HCT116 (cell line): Measurements from ENCODE around the gene FIZ1. TPM values are rescaled to one million over a fixed set of nuclear protein-coding genes. Genes with fewer than 3 reads are reported as not detected.

Source experiments
- ATAC-seq: fragments of 200-7000 bp; cut with Tn5 transposase; 2 replicates; pipeline ENCODE4 v1.9.1; 2020; ENCODE audit warnings: mild to moderate bottlenecking, moderate library complexity
- BruUV-seq: library from RNA; stranded (reverse); fragments of 400-500 nt; replicated peaks from 2 replicates; lab custom pipeline; 2021; lab: Mats Ljungman, UMichigan
- CTCF ChIA-PET: fragments of 300-600 bp; sonication (Branson Sonifier 250); formaldehyde crosslinking; loops from one replicate; lab custom pipeline; 2021; ENCODE audit warnings: antibody characterized with exemption; lab: Charles Lee
- POLR2A ChIA-PET: fragments of 300-600, 350-600 bp; sonication (Branson Sonifier 250); formaldehyde crosslinking; loops from one replicate; lab custom pipeline; 2021; ENCODE audit warnings: antibody characterized with exemption; lab: Charles Lee
- RAD21 ChIA-PET, 2 experiments: fragments of 300-600 bp; sonication (Branson Sonifier 250); formaldehyde crosslinking; loops; one replicate each; lab custom pipeline; 2023; ENCODE audit warnings: low total read pairs in 2 of 2; ENCODE audit not compliant: uncharacterized antibody in 2 of 2, unreplicated experiment in 2 of 2, low non-redundant PET in 1 of 2; lab: Charles Lee
- DNase-seq: peaks from one replicate; pipeline ENCODE4 v3.0.0-alpha.2; 2010; ENCODE audit warnings: low read depth, low spot score
- H2AFZ ChIP-seq: fragments of 200-600 bp; shearing (Covaris generic), sonication (generic); 2 replicates; pipeline ENCODE4 v1.6.1; 2017; ENCODE audit warnings: low read depth, mixed run types, mixed read lengths, antibody characterized with exemption, low read length; ENCODE audit not compliant: poor library complexity, severe bottlenecking
- H3K27ac ChIP-seq: 2 replicates; pipeline ENCODE4 v1.5.1; 2012; ENCODE audit warnings: low read depth, low read length
- H3K27me3 ChIP-seq: fragments of 200-600 bp; sonication (generic); 2 replicates; pipeline ENCODE4 v1.6.1; 2016; ENCODE audit warnings: mixed run types, low read length, mixed read lengths; ENCODE audit not compliant: insufficient read depth
- H3K36me3 ChIP-seq, 2 experiments: fragments of 200-500 bp in 1 of 2; fragments of 200-600 bp in 1 of 2; sonication (Bioruptor generic) in 1 of 2; sonication (generic) in 1 of 2; 2 replicates each; pipeline versions ENCODE4 v1.5.1 to v1.6.1; 2014 to 2016; ENCODE audit warnings: low read length in 2 of 2, inconsistent platforms in 1 of 2, mixed read lengths in 1 of 2, mixed run types in 1 of 2; ENCODE audit not compliant: insufficient read depth in 2 of 2, control insufficient read depth in 1 of 2
- H3K4me1 ChIP-seq, 2 experiments: fragments of 200-600 bp in 1 of 2; sonication (generic) in 1 of 2; 2 replicates each; pipeline versions ENCODE4 v1.5.1 to v1.6.1; 2012 to 2017; ENCODE audit warnings: low read length in 2 of 2, inconsistent platforms in 1 of 2, mild to moderate bottlenecking in 1 of 2, mixed read lengths in 1 of 2, mixed run types in 1 of 2, moderate library complexity in 1 of 2; ENCODE audit not compliant: insufficient read depth in 2 of 2, control insufficient read depth in 1 of 2
- H3K4me2 ChIP-seq: fragments of 200-600 bp; sonication (generic); 2 replicates; pipeline ENCODE4 v1.6.1; 2017; ENCODE audit warnings: mixed run types, low read length, mixed read lengths
- H3K4me3 ChIP-seq, 2 experiments: fragments of 200-600 bp in 1 of 2; sonication (generic) in 1 of 2; replicated peaks in 1 of 2; 2 replicates each; pipeline ENCODE4 v1.5.1; 2011 to 2016; ENCODE audit warnings: low read length in 2 of 2, control low read depth in 1 of 2, low read depth in 1 of 2, mild to moderate bottlenecking in 1 of 2, mixed read lengths in 1 of 2, mixed run types in 1 of 2
- H3K79me2 ChIP-seq: fragments of 200-600 bp; sonication (generic); 2 replicates; pipeline ENCODE4 v1.6.1; 2017; ENCODE audit warnings: mild to moderate bottlenecking, mixed run types, low read length, moderate library complexity, mixed read lengths; ENCODE audit not compliant: insufficient read depth
- H3K9ac ChIP-seq: fragments of 200-600 bp; sonication (generic); 2 replicates; pipeline ENCODE4 v1.6.1; 2016; ENCODE audit warnings: low read length, mixed read lengths
- H3K9me2 ChIP-seq: fragments of 200-600 bp; sonication (generic), shearing (Covaris generic); 2 replicates; pipeline ENCODE4 v1.6.1; 2017; ENCODE audit warnings: mixed run types, mild to moderate bottlenecking, moderate library complexity; ENCODE audit not compliant: insufficient read depth
- H3K9me3 ChIP-seq, 2 experiments: fragments of 200-500 bp in 1 of 2; fragments of 200-600 bp in 1 of 2; sonication (Bioruptor generic) in 1 of 2; sonication (generic) in 1 of 2; 2 replicates each; pipeline ENCODE4 v1.6.1; 2014 to 2017; ENCODE audit warnings: low read length in 2 of 2, mixed read lengths in 2 of 2, inconsistent platforms in 1 of 2, low read depth in 1 of 2, mild to moderate bottlenecking in 1 of 2, mixed run types in 1 of 2, moderate library complexity in 1 of 2; ENCODE audit not compliant: control insufficient read depth in 1 of 2, insufficient read depth in 1 of 2
- H4K20me1 ChIP-seq: fragments of 200-600 bp; sonication (generic), shearing (Covaris generic); 2 replicates; pipeline ENCODE4 v1.6.1; 2017; ENCODE audit warnings: mixed run types, mild to moderate bottlenecking, moderate library complexity; ENCODE audit not compliant: insufficient read depth
- CBX3 ChIP-seq: IDR thresholded peaks from 2 replicates; pipeline ENCODE4 v1.6.1; 2012; ENCODE audit warnings: low read depth
- CEBPB ChIP-seq: IDR thresholded peaks from 2 replicates; pipeline ENCODE4 v1.6.1; 2012; ENCODE audit warnings: low read depth
- EGR1 ChIP-seq: IDR thresholded peaks from 2 replicates; pipeline ENCODE4 v1.6.1; 2012; ENCODE audit warnings: low read depth
- ELF1 ChIP-seq: IDR thresholded peaks from 2 replicates; pipeline ENCODE4 v1.6.1; 2012; ENCODE audit warnings: low read depth, borderline replicate concordance
- EZH2 ChIP-seq: fragments of 200-600 bp; sonication (generic); IDR thresholded peaks from 2 replicates; pipeline ENCODE4 v1.6.1; 2017; ENCODE audit warnings: antibody characterized with exemption, mixed run types
- EZH2phosphoT487 ChIP-seq: fragments of 200-600 bp; IDR thresholded peaks from 2 replicates; pipeline ENCODE4 v1.6.1; 2018; ENCODE audit warnings: antibody characterized with exemption, borderline replicate concordance
- FOSL1 ChIP-seq: IDR thresholded peaks from 2 replicates; pipeline ENCODE4 v1.6.1; 2012; ENCODE audit warnings: low read depth
- JUND ChIP-seq: IDR thresholded peaks from 2 replicates; pipeline ENCODE4 v1.6.1; 2012
- POLR2A ChIP-seq: IDR thresholded peaks from 2 replicates; pipeline ENCODE4 v1.7.0; 2011; ENCODE audit warnings: borderline replicate concordance; ENCODE audit not compliant: insufficient read depth, insufficient read length; ENCODE audit errors: extremely low read depth
- RAD21 ChIP-seq: IDR thresholded peaks from 2 replicates; pipeline ENCODE4 v1.6.1; 2012; ENCODE audit warnings: low read depth, mild to moderate bottlenecking
- SIN3A ChIP-seq: IDR thresholded peaks from 2 replicates; pipeline ENCODE4 v1.6.1; 2012; ENCODE audit warnings: low read depth
- SRF ChIP-seq: IDR thresholded peaks from 2 replicates; pipeline ENCODE4 v1.6.1; 2012; ENCODE audit warnings: low read depth
- TCF7L2 ChIP-seq: IDR thresholded peaks from 2 replicates; pipeline ENCODE4 v1.7.0; 2011; ENCODE audit warnings: borderline replicate concordance, inconsistent platforms; ENCODE audit not compliant: insufficient read depth, insufficient read length; ENCODE audit errors: extremely low read depth
- YY1 ChIP-seq: IDR thresholded peaks from 2 replicates; pipeline ENCODE4 v1.6.1; 2011; ENCODE audit warnings: low read length, low read depth, moderate library complexity, mild to moderate bottlenecking; ENCODE audit not compliant: insufficient replicate concordance; ENCODE audit errors: extremely low read depth
- ZFX ChIP-seq: fragments of 450-650 bp; IDR thresholded peaks from 2 replicates; pipeline ENCODE4 v1.6.1; 2017
- intact Hi-C: fragments of 100-400 bp; cut with micrococcal nuclease; formaldehyde crosslinking; loops from 2 replicates; pipeline ENCODE4 v1.10.0; 2022
- total RNA-seq: library from RNA; stranded (reverse); gene quantifications from one replicate; pipeline ENCODE4 v1.2.1, GENCODE V29; 2021; ENCODE audit not compliant: unreplicated experiment
- TF ChIP-seq, protein P1 (sequence below): IDR thresholded peaks from 2 replicates; pipeline ENCODE4 v1.6.1; 2012
- TF ChIP-seq, protein P2 (sequence below): IDR thresholded peaks from 2 replicates; pipeline ENCODE4 v1.6.1; 2012; ENCODE audit warnings: low read depth
- TF ChIP-seq, protein P3 (sequence below): IDR thresholded peaks from 2 replicates; pipeline ENCODE4 v1.6.1; 2012
- TF ChIP-seq, protein P4 (sequence below), 3 experiments: fragments of 200-600 bp in 1 of 3; sonication (generic) in 1 of 3; IDR thresholded peaks in 2 of 3; conservative IDR thresholded peaks in 1 of 3; 2 replicates each; pipeline ENCODE4 v1.5.1; 2012 to 2017; ENCODE audit warnings: low read depth in 2 of 3, low read length in 2 of 3, antibody characterized with exemption in 1 of 3, borderline replicate concordance in 1 of 3, control low read depth in 1 of 3, mild to moderate bottlenecking in 1 of 3, mixed read lengths in 1 of 3, mixed run types in 1 of 3, moderate library complexity in 1 of 3; ENCODE audit not compliant: insufficient read depth in 1 of 3
- TF ChIP-seq, protein P5 (sequence below): IDR thresholded peaks from 2 replicates; pipeline ENCODE4 v1.6.1; 2011; ENCODE audit warnings: mild to moderate bottlenecking, low read length, moderate library complexity; ENCODE audit not compliant: insufficient replicate concordance; ENCODE audit errors: extremely low read depth

The FIZ1 gene
- total RNA-seq, 1 experiment from 2014 or later = 15.3 TPM

DNA sequence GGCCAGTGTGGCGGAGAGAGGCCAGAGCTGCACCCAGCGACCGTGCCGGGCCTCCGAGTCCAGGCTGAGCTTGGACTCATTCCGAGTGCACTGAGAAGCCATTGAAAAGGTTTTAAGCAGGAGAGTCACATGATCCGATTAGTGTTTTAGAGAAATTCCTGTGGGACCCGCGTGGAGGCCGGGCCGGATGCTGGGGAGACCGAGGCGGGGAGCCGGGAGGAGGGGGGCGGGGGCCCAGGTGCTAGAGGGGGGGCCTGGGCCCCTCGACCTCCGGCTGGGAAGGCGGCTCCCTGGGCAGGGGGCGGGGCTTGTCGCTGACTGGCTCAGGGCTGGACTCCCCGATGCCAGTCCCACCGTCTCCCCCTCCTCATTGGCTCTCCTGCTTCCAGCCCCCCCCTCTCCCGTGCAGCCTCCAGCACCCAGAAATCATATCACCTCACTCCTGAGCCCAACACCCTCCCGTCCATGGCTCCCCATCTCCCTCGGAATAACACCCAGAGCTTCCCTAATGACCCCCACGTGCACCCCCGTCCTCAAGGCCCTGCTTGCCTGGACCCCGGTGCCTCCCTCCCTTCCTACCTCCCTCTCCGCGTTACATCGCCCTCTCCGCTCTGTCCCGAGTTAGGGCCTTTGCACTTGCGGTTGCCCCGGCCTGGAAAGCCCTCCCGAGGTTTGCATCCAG is 13.5 kb downstream of the FIZ1 start:
- H3K9me2 ChIP-seq = no peaks in the 10 kb centered on the region
- H3K27ac ChIP-seq = no peak overlapping the region
- no peak overlapping the region for H2AFZ ChIP-seq
- RAD21 ChIA-PET = no interaction called here
- TF ChIP-seq FOSL1 (no peak), EGR1 (no peak), ZFX (no peak), EZH2phosphoT487 (no peak), YY1 (no peak), SRF (no peak), CEBPB (no peak), RAD21 (no peak), TCF7L2 (no peak), CBX3 (no peak), JUND (no peak), POLR2A (no peak), SIN3A (no peak), ELF1 (no peak), EZH2 (no peak)
- TF ChIP-seq, protein P1, sequence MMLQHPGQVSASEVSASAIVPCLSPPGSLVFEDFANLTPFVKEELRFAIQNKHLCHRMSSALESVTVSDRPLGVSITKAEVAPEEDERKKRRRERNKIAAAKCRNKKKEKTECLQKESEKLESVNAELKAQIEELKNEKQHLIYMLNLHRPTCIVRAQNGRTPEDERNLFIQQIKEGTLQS = no peak
- TF ChIP-seq, protein P2, sequence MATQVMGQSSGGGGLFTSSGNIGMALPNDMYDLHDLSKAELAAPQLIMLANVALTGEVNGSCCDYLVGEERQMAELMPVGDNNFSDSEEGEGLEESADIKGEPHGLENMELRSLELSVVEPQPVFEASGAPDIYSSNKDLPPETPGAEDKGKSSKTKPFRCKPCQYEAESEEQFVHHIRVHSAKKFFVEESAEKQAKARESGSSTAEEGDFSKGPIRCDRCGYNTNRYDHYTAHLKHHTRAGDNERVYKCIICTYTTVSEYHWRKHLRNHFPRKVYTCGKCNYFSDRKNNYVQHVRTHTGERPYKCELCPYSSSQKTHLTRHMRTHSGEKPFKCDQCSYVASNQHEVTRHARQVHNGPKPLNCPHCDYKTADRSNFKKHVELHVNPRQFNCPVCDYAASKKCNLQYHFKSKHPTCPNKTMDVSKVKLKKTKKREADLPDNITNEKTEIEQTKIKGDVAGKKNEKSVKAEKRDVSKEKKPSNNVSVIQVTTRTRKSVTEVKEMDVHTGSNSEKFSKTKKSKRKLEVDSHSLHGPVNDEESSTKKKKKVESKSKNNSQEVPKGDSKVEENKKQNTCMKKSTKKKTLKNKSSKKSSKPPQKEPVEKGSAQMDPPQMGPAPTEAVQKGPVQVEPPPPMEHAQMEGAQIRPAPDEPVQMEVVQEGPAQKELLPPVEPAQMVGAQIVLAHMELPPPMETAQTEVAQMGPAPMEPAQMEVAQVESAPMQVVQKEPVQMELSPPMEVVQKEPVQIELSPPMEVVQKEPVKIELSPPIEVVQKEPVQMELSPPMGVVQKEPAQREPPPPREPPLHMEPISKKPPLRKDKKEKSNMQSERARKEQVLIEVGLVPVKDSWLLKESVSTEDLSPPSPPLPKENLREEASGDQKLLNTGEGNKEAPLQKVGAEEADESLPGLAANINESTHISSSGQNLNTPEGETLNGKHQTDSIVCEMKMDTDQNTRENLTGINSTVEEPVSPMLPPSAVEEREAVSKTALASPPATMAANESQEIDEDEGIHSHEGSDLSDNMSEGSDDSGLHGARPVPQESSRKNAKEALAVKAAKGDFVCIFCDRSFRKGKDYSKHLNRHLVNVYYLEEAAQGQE = no peak
- TF ChIP-seq, protein P3, sequence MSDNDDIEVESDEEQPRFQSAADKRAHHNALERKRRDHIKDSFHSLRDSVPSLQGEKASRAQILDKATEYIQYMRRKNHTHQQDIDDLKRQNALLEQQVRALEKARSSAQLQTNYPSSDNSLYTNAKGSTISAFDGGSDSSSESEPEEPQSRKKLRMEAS = no peak
- TF ChIP-seq, protein P4, sequence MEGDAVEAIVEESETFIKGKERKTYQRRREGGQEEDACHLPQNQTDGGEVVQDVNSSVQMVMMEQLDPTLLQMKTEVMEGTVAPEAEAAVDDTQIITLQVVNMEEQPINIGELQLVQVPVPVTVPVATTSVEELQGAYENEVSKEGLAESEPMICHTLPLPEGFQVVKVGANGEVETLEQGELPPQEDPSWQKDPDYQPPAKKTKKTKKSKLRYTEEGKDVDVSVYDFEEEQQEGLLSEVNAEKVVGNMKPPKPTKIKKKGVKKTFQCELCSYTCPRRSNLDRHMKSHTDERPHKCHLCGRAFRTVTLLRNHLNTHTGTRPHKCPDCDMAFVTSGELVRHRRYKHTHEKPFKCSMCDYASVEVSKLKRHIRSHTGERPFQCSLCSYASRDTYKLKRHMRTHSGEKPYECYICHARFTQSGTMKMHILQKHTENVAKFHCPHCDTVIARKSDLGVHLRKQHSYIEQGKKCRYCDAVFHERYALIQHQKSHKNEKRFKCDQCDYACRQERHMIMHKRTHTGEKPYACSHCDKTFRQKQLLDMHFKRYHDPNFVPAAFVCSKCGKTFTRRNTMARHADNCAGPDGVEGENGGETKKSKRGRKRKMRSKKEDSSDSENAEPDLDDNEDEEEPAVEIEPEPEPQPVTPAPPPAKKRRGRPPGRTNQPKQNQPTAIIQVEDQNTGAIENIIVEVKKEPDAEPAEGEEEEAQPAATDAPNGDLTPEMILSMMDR (IDR thresholded peaks at IDR 0.05 in 2 of 3, conservative IDR thresholded peaks at IDR 0.05 in 1 of 3; ENCODE audit: borderline replicate concordance in 1 of 3, insufficient read depth in 1 of 3, low read depth in 2 of 3, low read length in 2 of 3) = no peak
- TF ChIP-seq, protein P5, sequence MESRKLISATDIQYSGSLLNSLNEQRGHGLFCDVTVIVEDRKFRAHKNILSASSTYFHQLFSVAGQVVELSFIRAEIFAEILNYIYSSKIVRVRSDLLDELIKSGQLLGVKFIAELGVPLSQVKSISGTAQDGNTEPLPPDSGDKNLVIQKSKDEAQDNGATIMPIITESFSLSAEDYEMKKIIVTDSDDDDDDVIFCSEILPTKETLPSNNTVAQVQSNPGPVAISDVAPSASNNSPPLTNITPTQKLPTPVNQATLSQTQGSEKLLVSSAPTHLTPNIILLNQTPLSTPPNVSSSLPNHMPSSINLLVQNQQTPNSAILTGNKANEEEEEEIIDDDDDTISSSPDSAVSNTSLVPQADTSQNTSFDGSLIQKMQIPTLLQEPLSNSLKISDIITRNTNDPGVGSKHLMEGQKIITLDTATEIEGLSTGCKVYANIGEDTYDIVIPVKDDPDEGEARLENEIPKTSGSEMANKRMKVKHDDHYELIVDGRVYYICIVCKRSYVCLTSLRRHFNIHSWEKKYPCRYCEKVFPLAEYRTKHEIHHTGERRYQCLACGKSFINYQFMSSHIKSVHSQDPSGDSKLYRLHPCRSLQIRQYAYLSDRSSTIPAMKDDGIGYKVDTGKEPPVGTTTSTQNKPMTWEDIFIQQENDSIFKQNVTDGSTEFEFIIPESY = no peak
- TF ChIP-seq, all 23 proteins: peak for 0
- Histone ChIP-seq H3K9ac (no peak overlapping the region), H3K4me1 (peaks cover 14 to 22% of the 10 kb centered on the region in 2 experiments), H3K4me3 (no peak overlapping the region), H3K27me3 (no peaks in the 10 kb centered on the region), H3K36me3 (no peaks in the 10 kb centered on the region), H3K79me2 (no peaks in the 10 kb centered on the region), H3K9me3 (no peaks in the 10 kb centered on the region), H4K20me1 (no peaks in the 10 kb centered on the region), H3K4me2 (no peak overlapping the region)
- ATAC-seq (no peak), DNase-seq (no peak)
- intact Hi-C loops = loop anchor here (5.0 kb wide), 1 partner anchor 38 kb away; the partner anchor contains the start of gene SBK3
- no TSS peak for BruUV-seq
- POLR2A ChIA-PET = no interaction called here
- CTCF ChIA-PET = no interaction called here
